A673 (cell line): ENCODE results near the gene GOSR1.
"Not testable (repeated sequence)": the region's sequence is repeated elsewhere in the genome, so short reads cannot be mapped to it uniquely, and the experiment has no call there.

Source experiments
- EZH2 ChIP-seq: fragments of 200-600 bp; sonication (generic); IDR thresholded peaks from 2 replicates; pipeline ENCODE4 v1.6.1; 2017; ENCODE audit warnings: borderline replicate concordance, low read depth, mild to moderate bottlenecking, mixed read lengths, antibody characterized with exemption, low read length; ENCODE audit not compliant: poor library complexity, severe bottlenecking
- TF ChIP-seq, protein P1 (sequence below): fragments of 300-800, 200-600 bp; sonication (generic); conservative IDR thresholded peaks from 2 replicates; pipeline ENCODE4 v1.5.1; 2017; ENCODE audit warnings: low read depth, mild to moderate bottlenecking, antibody characterized with exemption, low read length, moderate library complexity, mixed read lengths

GRCh38 chr17:30523236-30523635 is 46.0 kb downstream of the GOSR1 start:
- TF ChIP-seq, protein P1, sequence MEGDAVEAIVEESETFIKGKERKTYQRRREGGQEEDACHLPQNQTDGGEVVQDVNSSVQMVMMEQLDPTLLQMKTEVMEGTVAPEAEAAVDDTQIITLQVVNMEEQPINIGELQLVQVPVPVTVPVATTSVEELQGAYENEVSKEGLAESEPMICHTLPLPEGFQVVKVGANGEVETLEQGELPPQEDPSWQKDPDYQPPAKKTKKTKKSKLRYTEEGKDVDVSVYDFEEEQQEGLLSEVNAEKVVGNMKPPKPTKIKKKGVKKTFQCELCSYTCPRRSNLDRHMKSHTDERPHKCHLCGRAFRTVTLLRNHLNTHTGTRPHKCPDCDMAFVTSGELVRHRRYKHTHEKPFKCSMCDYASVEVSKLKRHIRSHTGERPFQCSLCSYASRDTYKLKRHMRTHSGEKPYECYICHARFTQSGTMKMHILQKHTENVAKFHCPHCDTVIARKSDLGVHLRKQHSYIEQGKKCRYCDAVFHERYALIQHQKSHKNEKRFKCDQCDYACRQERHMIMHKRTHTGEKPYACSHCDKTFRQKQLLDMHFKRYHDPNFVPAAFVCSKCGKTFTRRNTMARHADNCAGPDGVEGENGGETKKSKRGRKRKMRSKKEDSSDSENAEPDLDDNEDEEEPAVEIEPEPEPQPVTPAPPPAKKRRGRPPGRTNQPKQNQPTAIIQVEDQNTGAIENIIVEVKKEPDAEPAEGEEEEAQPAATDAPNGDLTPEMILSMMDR, result not testable (repeated sequence)
- TF ChIP-seq EZH2, result not testable (repeated sequence)
